SKM-1 (cell line): ENCODE measurements around the gene KLHL30.

Source experiments
- DNase-seq: peaks from one replicate; lab custom pipeline; 2025; ENCODE audit not compliant: unreplicated experiment; lab: John Stamatoyannopoulos, UW

KLHL30 gene

DNA sequence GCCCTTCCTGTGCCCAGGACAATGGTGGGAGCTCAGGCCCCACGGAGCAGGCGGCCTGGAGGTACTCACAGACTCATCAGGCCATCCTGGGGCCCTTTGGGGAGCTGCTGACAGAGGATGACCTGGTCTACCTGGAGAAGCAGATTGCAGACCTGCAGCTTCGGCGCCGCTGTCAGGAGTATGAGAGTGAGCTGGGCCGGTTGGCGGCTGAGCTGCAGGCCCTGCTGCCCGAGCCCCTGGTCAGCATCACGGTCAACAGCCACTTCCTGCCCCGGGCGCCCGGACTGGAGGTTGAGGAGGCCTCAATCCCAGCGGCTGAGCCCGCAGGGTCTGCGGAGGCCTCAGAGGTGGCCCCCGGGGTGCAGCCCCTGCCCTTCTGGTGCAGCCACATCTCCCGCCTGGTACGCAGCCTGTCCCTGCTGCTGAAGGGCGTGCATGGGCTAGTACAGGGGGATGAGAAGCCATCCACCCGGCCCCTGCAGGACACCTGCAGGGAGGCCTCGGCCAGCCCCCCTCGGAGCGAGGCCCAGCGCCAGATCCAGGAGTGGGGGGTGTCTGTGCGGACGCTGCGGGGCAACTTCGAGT, 8.3 kb upstream of the KLHL30 start:
- DNase-seq = no peak

DNA sequence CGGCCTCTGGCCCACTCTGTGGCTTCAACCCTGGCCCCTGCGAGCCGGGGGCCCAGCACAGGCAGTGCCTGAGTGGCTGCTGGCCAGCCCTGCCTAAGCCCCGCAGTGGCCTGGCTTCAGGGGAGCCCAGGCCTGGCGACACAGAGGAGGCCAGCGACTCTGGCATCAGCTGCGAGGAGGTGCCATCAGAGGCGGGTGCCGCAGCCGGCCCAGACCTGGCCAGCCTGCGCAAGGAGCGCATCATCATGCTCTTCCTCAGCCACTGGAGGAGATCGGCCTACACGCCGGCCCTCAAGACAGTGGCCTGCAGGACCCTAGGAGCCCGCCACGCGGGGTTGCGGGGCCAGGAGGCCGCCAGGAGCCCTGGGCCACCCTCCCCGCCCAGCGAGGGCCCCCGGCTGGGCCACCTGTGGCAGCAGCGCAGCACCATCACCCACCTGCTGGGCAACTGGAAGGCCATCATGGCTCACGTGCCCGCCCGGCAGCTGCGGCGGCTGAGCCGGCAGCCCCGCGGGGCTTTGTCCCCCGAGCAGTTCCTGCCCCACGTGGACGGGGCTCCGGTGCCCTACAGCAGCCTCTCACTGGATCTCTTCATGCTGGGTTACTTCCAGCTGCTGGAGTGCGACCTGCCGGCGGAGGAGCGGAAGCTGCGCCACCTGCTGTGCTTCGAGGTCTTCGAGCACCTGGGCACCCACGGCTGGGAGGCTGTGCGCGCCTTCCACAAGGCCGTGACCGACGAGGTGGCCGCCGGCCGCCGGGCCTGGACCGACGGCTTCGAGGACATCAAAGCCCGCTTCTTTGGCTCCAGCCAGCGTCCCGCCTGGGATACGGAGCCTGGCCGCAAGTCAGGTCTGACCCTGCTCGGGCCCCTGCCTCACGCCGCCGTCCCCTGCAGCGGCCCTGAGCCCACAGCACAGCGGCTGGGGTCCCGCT, 7.5 kb upstream of the KLHL30 start:
- no peak for DNase-seq

DNA sequence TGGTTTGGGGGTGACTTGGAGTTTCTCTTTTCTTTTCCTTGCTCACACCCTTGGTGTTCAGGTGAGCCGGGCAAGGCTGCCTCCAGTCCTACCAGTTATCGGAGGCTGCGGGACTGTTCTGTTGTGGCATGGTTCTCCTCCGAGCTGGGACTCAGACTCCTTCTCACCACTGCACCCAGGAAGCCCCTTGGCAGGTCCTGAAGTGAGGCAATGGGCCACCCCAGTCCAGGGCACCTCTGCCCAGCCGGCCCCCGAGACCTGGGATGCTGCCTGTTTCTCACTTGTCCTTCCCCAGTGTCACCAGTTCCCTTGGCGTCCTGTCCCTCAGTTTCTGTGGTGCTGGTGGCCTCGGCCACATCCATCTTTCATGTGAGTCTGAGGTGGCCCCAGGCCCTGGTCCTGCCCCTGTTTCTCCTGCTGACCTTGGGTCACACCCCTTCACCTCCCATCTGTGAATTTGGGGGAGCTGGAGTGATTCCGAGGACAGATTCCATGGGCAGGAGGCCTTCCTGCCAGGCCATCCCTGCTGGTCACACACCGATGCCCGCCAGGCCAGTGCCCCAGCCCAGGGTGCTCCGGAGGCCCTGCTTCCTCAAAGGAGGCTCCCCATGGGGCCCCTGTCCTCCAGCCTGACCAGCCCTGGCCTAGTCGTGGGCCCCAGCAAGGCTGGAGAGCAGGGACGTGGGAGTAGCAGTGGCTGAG, 6.6 kb upstream of the KLHL30 start:
- DNase-seq = no peak

DNA sequence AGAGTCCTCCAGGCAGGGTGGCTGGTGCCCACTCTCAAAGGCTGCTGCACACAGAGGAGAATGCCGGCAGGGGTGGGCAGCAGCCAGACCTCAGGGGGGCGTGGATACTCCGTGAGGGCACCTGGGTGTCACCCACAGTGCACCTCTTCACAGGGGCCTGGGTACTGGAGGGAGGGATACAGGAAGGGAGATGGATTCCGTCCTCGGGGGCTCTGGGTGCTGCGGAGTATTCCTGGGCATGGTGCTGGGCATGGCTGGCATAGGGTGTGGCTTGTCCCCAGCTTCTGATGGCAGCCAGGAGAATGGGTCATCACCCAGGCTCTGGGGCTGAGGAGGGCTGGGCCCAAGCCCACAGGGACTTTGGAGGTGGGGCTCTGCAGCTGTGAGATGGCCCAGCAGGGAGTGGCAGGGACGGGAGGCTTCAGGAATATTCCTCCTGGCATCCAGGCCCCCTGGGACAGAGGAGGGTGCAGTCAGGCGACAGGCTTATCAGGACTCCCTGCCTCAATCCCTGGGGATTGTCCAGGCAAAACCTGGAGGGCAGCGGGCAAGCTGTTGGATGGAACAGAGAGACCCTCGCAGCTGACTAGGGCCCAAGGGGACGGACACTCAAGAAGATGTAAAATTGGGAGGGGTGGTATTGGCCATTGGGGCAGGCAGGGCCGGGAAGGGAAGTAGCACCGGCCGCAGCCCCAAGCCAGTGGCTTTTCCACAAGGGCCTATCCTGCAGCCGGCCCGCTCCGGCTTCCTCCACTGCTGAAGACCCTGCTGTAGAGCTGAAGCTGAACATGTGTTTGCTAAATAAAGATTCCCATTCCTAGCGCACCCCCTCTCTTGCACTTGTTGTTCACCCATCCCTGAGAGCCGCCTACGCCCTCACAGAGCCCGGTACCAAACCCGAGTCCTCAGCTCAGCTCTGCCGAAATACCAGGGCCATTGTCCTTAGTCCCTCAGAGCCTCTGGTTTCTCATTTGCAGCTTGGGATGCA, 5.7 kb upstream of the KLHL30 start:
- DNase-seq = no peak

DNA sequence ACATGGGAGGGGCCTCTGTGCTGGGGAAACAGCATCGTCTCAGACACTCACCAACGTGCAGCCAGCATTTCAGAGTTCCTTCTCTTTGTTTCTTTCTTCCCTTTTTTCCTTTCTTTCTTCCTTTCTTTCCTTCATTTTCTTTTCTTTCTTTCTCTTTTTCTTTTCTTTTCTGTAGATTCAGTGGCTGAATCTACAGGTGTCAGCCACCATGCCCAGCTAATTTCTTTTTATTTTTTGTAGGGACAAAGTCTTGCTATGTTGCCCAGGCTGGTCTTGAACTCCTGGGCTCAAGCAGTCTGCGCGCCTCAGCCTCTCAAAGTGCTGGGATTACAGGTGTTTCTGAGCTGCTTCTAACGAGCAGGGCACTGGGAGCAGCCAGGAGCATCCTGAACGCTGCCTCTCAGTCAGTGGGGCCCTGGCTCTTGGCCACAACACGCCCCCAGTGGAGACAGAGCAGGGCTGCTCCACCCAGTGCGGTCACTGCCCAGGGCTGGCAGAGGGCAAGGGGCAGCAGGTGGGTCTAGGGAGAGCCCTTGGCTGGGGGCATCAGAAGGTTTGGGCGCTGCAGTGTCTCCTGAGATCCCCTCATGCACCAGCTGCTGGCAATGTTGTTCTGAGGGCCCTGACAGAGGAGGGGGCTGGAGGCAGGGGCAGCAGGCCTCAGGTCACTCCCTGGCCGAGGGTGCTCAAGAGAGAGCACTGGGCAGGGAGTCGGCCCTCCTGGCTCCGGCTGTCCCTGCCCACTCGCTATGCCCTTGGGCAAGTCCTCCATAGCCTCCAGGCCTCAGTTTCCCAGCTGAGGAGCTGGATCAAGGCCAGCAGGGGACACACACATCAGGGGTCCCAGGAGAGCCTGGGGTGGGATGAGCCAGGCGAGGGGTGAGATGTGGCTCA, 4.7 kb upstream of the KLHL30 start:
- DNase-seq = no peak

DNA sequence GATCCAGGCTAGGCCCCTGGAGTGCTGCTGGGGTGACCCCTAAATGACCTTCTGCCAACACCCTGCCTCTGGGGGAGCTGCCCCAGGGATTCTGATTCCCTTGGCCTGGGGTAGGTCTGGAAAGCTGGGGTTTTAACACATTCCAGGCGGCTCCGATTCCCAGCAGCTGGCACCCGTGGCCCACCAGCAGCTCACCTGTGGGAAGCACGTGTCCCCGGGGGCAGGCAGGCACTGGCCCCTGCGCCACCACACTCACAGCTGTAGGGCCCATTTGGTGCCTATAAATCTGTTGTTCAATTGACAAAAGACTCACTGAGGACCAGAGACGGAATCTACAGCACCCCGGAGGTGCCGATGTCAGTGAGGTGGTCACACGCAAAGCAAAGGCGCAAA, 4.1 kb upstream of the KLHL30 start:
- DNase-seq = no peak

DNA sequence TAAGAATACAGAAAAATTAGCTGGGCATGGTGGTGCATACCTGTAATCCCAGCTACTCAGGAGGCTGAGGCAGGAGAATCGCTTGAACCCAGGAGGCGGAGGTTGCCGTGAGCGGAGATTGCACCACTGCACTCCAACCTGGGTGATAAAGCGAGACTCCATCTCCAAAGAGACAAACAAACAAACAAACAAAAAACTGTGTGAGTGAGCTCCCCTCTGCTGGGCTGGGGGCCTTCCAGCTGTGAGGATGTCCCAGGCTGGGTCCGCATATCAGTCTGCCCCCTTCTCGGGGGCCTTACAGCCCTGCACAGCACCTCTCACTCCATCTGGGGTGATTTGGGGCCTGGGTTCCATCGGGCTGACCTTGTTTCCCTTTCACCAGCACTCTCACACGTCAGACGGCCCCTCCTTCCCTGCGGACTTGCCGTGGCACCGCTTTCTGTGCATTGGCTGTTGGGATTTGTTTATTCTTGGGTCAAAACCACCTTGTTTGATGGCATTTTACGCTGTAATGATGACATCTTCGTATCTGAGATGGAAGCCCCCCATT, 2.8 kb upstream of the KLHL30 start:
- DNase-seq = no peak

DNA sequence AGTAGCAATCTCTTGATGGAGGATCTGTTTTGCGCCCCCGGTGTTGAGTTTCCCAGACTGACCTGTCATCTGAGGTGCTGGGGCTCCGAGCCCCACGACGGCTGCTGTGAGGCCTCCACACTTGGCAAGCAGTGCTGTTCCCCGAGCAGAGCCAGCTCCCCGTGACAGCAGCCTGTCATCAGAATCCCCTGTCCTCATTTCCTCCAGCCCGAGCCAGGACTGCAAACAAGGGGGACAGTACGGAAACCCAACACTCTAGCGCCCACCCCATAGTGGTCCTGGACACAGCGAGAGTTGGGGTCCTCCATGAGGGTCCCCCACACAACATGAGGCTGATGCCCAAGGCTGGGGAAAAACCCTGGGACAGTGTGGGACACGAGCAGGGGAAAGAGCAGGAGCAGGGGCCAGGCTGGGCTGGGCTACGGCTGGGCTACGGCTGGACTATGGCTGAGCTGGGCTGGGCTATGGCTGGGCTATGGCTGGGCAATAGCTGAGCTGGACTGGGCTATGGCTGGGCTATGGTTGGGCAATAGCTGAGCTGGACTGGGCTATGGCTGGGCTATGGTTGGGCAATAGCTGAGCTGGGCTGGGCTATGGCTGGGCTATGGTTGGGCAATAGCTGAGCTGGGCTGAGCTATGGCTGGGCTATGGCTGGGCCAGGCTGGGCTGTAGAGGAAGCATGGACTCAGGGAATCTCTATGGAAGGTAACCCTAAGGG, 1.5 kb upstream of the KLHL30 start:
- DNase-seq = no peak

DNA sequence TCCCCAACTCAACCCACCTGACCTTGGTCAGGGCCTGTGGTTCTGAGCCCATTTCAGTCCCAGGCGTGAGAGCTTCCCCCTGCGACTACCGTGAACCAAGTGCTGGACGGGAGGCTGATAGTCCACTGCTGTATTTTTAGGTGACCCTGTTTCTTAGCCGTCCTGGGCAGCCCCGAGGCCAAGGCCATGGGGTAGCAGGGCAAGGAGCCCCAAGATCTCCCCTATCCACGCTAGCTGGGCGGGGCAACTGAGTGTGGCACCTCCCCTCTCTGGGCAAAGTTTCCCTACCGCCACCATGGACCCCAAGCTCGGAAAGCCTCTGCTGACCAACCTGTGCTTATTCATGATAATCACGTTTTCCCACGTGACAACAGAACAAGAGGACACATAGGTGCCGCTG, 583 bp upstream of the KLHL30 start:
- DNase-seq = no peak

DNA sequence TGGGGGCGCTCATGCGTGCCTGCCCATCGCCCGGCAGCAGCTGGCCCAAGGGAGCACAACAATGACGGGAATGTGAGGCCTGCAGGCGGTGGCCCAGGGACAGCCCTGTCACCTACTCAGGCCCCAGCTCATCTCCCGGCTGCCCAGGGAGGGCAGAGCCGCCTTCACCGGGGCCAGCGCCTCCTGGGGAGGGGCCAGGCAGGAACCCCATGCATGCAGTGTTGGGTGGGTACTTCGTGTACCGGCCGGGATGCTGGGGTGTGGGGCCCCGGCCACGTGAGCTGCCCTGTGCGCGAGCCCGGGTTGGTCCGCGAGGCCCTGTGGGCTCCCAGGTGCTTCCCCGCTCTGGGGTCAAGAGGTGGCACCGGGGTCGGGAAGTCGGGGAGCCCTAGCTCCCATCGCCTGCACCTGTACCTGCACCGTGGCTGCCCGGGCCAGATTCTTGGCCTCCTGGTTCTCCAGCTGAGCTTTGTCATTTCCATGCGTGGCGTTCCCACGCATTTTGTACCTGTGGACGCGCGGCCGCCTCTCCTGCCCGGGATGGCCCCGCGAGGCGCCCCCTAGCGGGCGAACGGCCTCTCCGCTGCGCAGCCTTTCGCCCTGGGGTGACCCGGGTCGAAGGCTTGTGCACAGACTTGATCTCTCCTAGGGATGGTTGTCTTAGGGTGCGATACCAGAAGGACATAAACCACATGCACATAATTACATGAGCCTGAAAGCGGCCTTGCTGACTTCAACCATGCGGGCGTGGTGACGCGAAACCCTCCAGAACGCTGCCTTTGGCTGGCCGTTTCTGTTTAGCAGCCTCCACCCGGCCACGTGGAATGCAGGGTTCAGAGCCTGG, 950 bp downstream of the KLHL30 start:
- DNase-seq = no peak

DNA sequence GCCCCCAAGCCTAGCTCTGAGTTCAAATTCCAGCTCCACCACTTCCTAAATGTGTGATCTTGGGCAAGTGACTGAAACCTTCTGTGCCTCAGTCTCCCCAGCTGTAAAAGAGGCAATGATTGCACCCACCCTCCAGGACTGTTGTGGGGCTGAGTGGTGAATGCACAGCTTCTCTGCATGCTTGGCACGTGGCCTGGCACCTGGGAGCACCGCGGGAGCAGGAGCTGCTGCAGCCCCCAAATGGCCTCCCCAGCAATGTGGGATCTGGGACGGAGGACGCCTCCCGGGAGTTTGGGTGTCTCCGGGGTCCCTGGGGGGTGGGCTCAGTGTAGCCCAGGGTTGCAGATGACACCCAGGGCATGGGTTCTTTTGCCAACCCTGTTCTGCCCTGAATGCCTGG, 1.6 kb downstream of the KLHL30 start:
- DNase-seq = no peak

DNA sequence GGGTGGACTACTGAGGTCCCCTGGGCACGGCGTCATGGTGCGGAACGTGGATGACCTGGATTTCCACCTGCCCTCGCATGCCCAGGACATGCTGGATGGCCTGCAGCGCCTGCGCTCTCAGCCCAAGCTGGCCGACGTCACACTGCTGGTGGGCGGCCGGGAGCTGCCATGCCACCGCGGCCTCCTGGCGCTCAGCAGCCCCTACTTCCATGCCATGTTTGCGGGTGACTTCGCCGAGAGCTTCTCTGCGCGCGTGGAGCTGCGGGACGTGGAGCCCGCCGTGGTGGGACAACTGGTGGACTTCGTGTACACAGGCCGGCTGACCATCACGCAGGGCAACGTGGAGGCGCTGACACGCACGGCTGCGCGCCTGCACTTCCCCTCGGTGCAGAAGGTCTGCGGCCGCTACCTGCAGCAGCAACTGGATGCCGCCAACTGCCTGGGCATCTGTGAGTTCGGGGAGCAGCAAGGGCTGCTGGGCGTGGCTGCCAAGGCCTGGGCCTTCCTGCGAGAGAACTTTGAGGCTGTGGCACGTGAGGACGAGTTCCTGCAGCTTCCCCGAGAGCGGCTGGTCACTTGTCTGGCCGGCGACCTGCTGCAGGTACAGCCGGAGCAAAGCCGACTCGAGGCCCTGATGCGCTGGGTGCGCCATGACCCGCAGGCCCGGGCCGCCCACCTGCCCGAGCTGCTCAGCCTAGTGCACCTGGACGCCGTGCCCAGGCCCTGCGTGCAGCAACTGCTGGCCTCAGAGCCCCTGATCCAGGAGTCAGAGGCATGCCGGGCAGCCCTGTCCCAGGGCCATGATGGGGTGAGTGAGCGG, 2.5 kb downstream of the KLHL30 start:
- DNase-seq = no peak

DNA sequence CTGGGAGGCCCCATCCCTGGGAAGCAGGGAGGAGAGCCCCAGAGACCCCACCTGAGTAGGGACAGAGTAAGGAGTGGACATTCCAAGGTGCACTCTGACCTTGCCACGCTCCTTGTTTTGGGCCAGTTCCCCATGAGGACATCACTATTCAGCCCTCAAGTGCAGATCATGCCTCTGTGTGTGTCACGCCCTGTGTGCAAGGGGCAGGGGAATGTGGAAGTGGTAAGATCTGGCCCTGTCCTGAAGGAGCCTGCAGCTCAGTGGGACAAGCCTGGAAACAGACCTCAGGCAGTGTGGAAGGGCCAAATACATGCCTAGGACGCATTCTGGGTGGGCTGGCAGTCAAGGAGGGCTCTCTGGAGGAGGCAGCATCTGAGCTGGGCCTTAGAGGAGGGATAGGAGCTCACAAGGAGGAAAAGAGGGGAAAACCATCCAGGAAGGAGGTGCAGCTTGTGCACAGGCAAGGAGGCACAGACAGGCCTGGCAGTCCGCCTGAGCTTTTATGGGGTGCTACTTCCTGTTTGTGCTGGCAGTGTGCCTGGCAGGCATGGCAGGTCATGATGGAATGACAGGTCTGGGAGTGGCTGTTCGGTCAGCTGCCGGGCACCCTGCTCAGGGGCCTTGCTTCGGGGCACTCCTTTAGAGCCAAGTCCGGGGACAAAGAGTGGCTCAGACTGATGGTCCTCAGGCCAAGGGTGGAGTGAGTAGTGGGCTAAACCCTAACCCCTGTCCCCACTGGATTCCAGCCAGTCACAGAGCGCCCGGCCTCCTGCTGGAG, 3.3 kb downstream of the KLHL30 start:
- DNase-seq = no peak

DNA sequence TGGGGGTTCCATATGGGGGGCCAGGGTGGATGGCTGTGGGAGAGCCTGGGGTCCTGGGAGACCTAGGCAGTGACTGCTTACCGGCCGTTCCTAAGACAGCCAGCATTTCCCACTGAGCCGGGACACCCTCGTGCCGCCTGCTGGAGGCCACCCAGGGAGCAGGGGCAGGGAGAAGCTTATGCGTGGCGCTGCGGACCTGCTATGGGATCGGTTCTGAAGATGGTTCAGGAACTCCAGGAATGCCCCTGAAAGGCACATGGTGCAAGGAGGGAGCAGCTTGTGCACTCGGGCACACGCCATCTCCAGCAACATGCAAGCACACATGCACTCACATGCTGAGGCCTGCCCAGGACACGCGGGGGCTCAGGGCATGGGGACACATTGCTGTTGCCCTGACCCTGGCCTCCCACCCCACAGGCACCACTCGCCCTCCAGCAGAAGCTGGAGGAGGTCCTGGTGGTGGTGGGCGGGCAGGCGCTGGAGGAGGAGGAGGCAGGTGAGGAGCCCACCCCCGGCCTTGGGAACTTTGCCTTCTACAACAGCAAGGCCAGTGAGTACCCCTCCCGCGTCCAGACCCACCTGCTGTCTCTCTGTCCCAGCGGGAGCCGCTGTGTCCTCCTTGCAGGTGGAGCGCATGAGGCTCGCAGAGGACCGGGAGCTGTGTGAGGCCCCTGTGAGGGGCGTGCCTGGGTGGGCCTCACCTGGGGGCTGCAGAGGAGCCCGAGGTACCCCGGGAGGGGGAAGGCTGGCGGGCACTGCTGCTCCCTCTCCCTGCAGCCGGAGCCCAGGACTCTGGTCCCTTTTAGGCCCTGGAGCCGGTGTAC, 4.1 kb downstream of the KLHL30 start:
- DNase-seq = no peak

DNA sequence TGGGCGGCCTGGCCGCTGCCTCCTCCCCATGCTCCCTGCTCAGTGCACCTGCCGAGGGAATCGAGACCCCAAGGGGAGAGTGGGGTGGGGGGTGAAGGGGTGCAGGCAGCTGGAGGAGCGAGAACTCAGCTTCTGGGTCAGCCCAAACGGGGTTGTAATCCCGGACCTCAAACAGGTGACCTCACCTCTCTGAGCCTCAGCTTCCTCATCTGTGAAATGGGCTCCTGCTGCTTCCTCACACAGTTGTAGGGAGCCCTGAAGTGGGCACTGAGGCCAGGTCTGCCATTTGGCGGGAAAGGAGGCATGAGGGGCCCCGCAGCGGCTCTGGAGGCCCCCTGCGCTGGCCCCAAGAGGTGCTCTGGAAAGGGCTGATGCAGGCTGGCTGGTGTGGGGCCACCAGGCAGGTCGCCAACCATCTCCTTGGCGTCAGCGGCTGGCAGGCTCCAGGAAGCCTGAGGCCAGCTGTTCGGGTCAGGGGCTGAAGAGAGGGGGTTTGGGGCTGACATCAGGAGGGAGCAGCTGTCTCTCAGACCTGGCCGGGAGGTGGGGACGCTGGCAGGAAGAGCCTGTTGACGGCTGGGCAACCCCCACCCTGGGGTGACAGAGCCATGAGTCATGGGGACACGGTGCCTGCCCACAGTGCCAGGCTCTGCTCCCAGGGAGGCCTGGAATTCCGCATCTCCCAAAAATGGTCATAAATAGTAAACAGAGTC, 4.9 kb downstream of the KLHL30 start:
- DNase-seq = no peak
